IMR-90 (cell line): ENCODE results near the gene HRC. TPM values are rescaled to one million over a fixed set of nuclear protein-coding genes. Genes with fewer than 3 reads are reported as not detected.

Experiments
- ATAC-seq: fragments of 200-7000 bp; cut with Tn5 transposase; 2 replicates; pipeline ENCODE4 v1.9.1; 2020; ENCODE audit warnings: low read depth, mild to moderate bottlenecking, moderate library complexity
- BruUV-seq: library from RNA; stranded (reverse); fragments of 400-500 nt; replicated peaks from 2 replicates; lab custom pipeline; 2021; lab: Mats Ljungman, UMichigan
- CTCF ChIA-PET: fragments of 300-600 bp; formaldehyde crosslinking; extraction: SDS; loops from one replicate; lab custom pipeline; 2021; ENCODE audit warnings: antibody characterized with exemption; lab: Yijun Ruan, JAX
- POLR2A ChIA-PET: fragments of 300-600 bp; sonication (Branson Sonifier 250); formaldehyde crosslinking; loops from one replicate; lab custom pipeline; 2022; ENCODE audit warnings: antibody characterized with exemption; ENCODE audit not compliant: unreplicated experiment; lab: Charles Lee
- DNase-seq: peaks from one replicate; pipeline ENCODE4 v3.0.0; 2013
- H2AFZ ChIP-seq: replicated peaks from 2 replicates; pipeline ENCODE3; 2013; ENCODE audit warnings: low read length, mild to moderate bottlenecking; ENCODE audit not compliant: poor library complexity
- H2AK5ac ChIP-seq: 2 replicates; pipeline ENCODE4 v1.6.1; 2013; ENCODE audit warnings: low read depth, low read length, inconsistent platforms
- H2AK9ac ChIP-seq: replicated peaks from 2 replicates; pipeline ENCODE3; 2013; ENCODE audit warnings: mild to moderate bottlenecking, low read depth, low read length, moderate library complexity; ENCODE audit not compliant: poor library complexity
- H2BK120ac ChIP-seq: 2 replicates; pipeline ENCODE4 v1.6.1; 2013; ENCODE audit warnings: low read depth, low read length, inconsistent platforms
- H2BK15ac ChIP-seq: 3 replicates; pipeline ENCODE4 v1.6.1; 2013; ENCODE audit warnings: low read depth, low read length, inconsistent platforms
- H2BK20ac ChIP-seq: 2 replicates; pipeline ENCODE4 v1.6.1; 2013; ENCODE audit warnings: low read depth, mild to moderate bottlenecking, inconsistent platforms, low read length, moderate library complexity
- H2BK5ac ChIP-seq: 2 replicates; pipeline ENCODE4 v1.6.1; 2013; ENCODE audit warnings: mild to moderate bottlenecking, low read depth, low read length, inconsistent platforms; ENCODE audit not compliant: poor library complexity, severe bottlenecking
- H3K14ac ChIP-seq: replicated peaks from 2 replicates; pipeline ENCODE4 v1.6.1; 2013; ENCODE audit warnings: low read depth, low read length, inconsistent platforms
- H3K18ac ChIP-seq: 2 replicates; pipeline ENCODE4 v1.6.1; 2013; ENCODE audit warnings: low read depth, low read length, control low read depth
- H3K23ac ChIP-seq: 2 replicates; pipeline ENCODE4 v1.6.1; 2013; ENCODE audit warnings: low read depth, low read length, inconsistent platforms
- H3K27ac ChIP-seq: 2 replicates; pipeline ENCODE4 v1.5.1; 2013; ENCODE audit warnings: mild to moderate bottlenecking, control low read depth, low read length; ENCODE audit not compliant: insufficient read depth
- H3K27me3 ChIP-seq: 2 replicates; pipeline ENCODE4 v1.6.1; 2013; ENCODE audit warnings: low read length; ENCODE audit not compliant: control insufficient read depth, insufficient read depth
- H3K36me3 ChIP-seq: 2 replicates; pipeline ENCODE4 v1.6.1; 2013; ENCODE audit warnings: low read length, mixed read lengths; ENCODE audit not compliant: control insufficient read depth, insufficient read depth
- H3K4ac ChIP-seq: 2 replicates; pipeline ENCODE4 v1.6.1; 2013; ENCODE audit warnings: low read depth, low read length, inconsistent platforms
- H3K4me1 ChIP-seq: 2 replicates; pipeline ENCODE4 v1.6.1; 2013; ENCODE audit warnings: low read length, mixed read lengths; ENCODE audit not compliant: control insufficient read depth, insufficient read depth
- H3K4me2 ChIP-seq: 2 replicates; pipeline ENCODE4 v1.6.1; 2013; ENCODE audit warnings: low read depth, mild to moderate bottlenecking, control low read depth, low read length, moderate library complexity
- H3K4me3 ChIP-seq: 2 replicates; pipeline ENCODE4 v1.5.1; 2013; ENCODE audit warnings: low read depth, mild to moderate bottlenecking, control low read depth, low read length, moderate library complexity; ENCODE audit not compliant: insufficient read depth
- H3K56ac ChIP-seq: 2 replicates; pipeline ENCODE4 v1.6.1; 2013; ENCODE audit warnings: low read length, inconsistent platforms; ENCODE audit not compliant: insufficient read depth; ENCODE audit errors: extremely low read depth
- H3K79me1 ChIP-seq, 2 experiments: 2 replicates each; pipeline ENCODE4 v1.6.1; 2013; ENCODE audit warnings: low read length in 2 of 2, inconsistent platforms in 1 of 2, low read depth in 1 of 2
- H3K9ac ChIP-seq: 2 replicates; pipeline ENCODE4 v1.6.1; 2013; ENCODE audit warnings: low read depth, low read length, control low read depth
- H3K9me1 ChIP-seq: 2 replicates; pipeline ENCODE4 v1.6.1; 2013; ENCODE audit warnings: low read length, inconsistent platforms; ENCODE audit not compliant: insufficient read depth
- H3K9me3 ChIP-seq: 2 replicates; pipeline ENCODE4 v1.6.1; 2013; ENCODE audit warnings: low read length; ENCODE audit not compliant: control insufficient read depth, insufficient read depth
- H4K20me1 ChIP-seq: 2 replicates; pipeline ENCODE4 v1.6.1; 2013; ENCODE audit warnings: low read length, inconsistent platforms; ENCODE audit not compliant: insufficient read depth
- H4K5ac ChIP-seq: 2 replicates; pipeline ENCODE4 v1.6.1; 2013; ENCODE audit warnings: mild to moderate bottlenecking, low read depth, low read length, control low read depth
- H4K8ac ChIP-seq, 2 experiments: 2 replicates each; pipeline ENCODE4 v1.6.1; 2013; ENCODE audit warnings: low read depth in 2 of 2, low read length in 2 of 2, control low read depth in 1 of 2, inconsistent platforms in 1 of 2
- H4K91ac ChIP-seq: 2 replicates; pipeline ENCODE4 v1.6.1; 2013; ENCODE audit warnings: low read depth, low read length, inconsistent platforms; ENCODE audit not compliant: insufficient read depth
- BHLHE40 ChIP-seq: fragments of 150-350 bp; IDR thresholded peaks from 2 replicates; pipeline ENCODE4 v1.6.1; 2016; ENCODE audit warnings: mild to moderate bottlenecking, low read depth, low read length
- CEBPB ChIP-seq: IDR thresholded peaks from 2 replicates; pipeline ENCODE4 v1.6.1; 2012; ENCODE audit warnings: low read depth, low read length, improper control_type of control experiment
- CHD1 ChIP-seq: IDR thresholded peaks from 2 replicates; pipeline ENCODE4 v1.6.1; 2012; ENCODE audit warnings: low read depth, low read length, improper control_type of control experiment
- MXI1 ChIP-seq: IDR thresholded peaks from 2 replicates; pipeline ENCODE4 v1.6.1; 2012; ENCODE audit warnings: low read depth, mild to moderate bottlenecking, low read length, moderate library complexity, borderline replicate concordance
- NFE2L2 ChIP-seq: fragments of 150-350 bp; IDR thresholded peaks from 2 replicates; pipeline ENCODE4 v1.6.1; 2016; ENCODE audit warnings: low read depth, mild to moderate bottlenecking, low read length
- RAD21 ChIP-seq: IDR thresholded peaks from 2 replicates; pipeline ENCODE4 v1.6.1; 2012; ENCODE audit warnings: low read length, improper control_type of control experiment
- RCOR1 ChIP-seq: IDR thresholded peaks from 2 replicates; pipeline ENCODE4 v1.6.1; 2012; ENCODE audit warnings: mild to moderate bottlenecking, low read length, improper control_type of control experiment; ENCODE audit not compliant: insufficient replicate concordance
- RFX5 ChIP-seq: IDR thresholded peaks from 2 replicates; pipeline ENCODE4 v1.8.0; 2012; ENCODE audit warnings: low read depth, mild to moderate bottlenecking, low read length, moderate library complexity
- SMC3 ChIP-seq: fragments of 150-350 bp; IDR thresholded peaks from 2 replicates; pipeline ENCODE4 v1.6.1; 2016; ENCODE audit warnings: low read depth, mild to moderate bottlenecking, antibody characterized with exemption, low read length, moderate library complexity
- WGBS, 2 experiments: methylation state at CpG; one replicate each; pipeline versions ENCODE4 v1.1.5 to v1.1.7; 2013; ENCODE audit warnings: missing lambda C conversion rate in 2 of 2; ENCODE audit not compliant: insufficient read length in 1 of 2; ENCODE audit errors: extremely low coverage in 2 of 2; 5-methylcytosine and 5-hydroxymethylcytosine counted together
- dilution Hi-C: fragments of 300-500 bp; cut with HindIII; formaldehyde crosslinking; loops from one replicate; pipeline ENCODE4 v1.14.3; 2018; ENCODE audit warnings: low sequenced_read_pairs; ENCODE audit not compliant: unreplicated experiment
- in situ Hi-C: fragments of 300-500 bp; cut with MboI; formaldehyde crosslinking; loops from 3 replicates; pipeline ENCODE4 v1.14.3; 2019; ENCODE audit warnings: low sequenced_read_pairs, inconsistent platforms, mixed read lengths
- intact Hi-C: fragments of 100-400 bp; cut with micrococcal nuclease; formaldehyde crosslinking; loops from 2 replicates; pipeline ENCODE4 v1.10.0; 2022
- polyA plus RNA-seq, 3 experiments: library from polyadenylated mRNA; depleted of rRNA; stranded (reverse); fragments of >200 nt; gene quantifications; 2 replicates each; pipeline ENCODE4 v1.2.3, GENCODE V29; 2012; ENCODE audit warnings: low replicate concordance in 1 of 3
- total RNA-seq: library from RNA; depleted of rRNA; stranded (reverse); fragments of >200 nt; gene quantifications from 2 replicates; pipeline ENCODE4 v1.2.3, GENCODE V29; 2012
- TF ChIP-seq, protein P1 (sequence below): conservative IDR thresholded peaks from 2 replicates; pipeline ENCODE4 v1.5.1; 2012; ENCODE audit warnings: mild to moderate bottlenecking, low read depth, low read length, improper control_type of control experiment
- TF ChIP-seq, protein P2 (sequence below): fragments of 150-350 bp; IDR thresholded peaks from 2 replicates; pipeline ENCODE4 v1.6.1; 2017; ENCODE audit warnings: mild to moderate bottlenecking, antibody characterized with exemption, low read length, low read depth

The HRC gene
- total and polyA plus RNA-seq, 2 of the 4 experiments (the other 2 are of a cell fraction), result 0.03 TPM; not detected in 1

DNA sequence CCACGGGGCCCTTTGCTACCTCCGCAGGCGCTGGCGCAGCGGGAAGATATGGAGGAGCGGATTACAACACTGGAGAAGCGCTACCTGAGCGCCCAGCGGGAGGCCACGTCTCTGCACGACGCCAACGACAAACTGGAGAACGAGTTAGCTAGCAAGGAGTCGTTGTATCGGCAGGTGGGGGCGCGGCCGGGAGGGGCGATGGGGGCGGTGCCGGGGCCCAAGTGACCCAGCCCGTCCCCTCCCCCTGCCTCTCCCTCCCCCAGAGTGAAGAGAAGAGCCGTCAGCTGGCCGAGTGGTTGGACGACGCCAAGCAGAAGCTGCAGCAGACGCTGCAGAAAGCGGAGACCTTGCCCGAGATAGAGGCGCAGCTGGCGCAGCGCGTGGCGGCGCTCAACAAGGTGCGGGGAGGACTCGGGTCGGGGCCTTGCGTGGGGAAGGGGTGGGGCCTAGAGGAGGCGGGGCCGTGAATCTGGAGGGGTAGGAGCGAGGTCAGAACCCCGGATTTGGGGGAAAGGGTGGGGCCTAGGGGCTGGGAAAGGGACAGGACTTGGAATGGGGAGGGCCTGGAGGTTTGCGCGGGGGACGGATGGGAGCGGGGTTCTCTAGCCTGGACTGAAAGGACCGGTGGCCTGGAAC lies 22.1 kb downstream of the HRC start:
- H2AFZ ChIP-seq, result peak overlapping the region; percentile 59
- no peaks in the 10 kb centered on the region for H3K9me3 ChIP-seq
- H3K27me3 ChIP-seq, result no peaks in the 10 kb centered on the region
- H2BK20ac ChIP-seq, result no peak overlapping the region
- H3K23ac ChIP-seq, result no peak overlapping the region
- no peaks in the 10 kb centered on the region for H3K36me3 ChIP-seq
- ATAC-seq (peak; percentile 2), DNase-seq (no peak)
- no peak for TF ChIP-seq RAD21
- no peak for TF ChIP-seq NFE2L2
- TF ChIP-seq SMC3, result no peak
- TF ChIP-seq, protein P1, sequence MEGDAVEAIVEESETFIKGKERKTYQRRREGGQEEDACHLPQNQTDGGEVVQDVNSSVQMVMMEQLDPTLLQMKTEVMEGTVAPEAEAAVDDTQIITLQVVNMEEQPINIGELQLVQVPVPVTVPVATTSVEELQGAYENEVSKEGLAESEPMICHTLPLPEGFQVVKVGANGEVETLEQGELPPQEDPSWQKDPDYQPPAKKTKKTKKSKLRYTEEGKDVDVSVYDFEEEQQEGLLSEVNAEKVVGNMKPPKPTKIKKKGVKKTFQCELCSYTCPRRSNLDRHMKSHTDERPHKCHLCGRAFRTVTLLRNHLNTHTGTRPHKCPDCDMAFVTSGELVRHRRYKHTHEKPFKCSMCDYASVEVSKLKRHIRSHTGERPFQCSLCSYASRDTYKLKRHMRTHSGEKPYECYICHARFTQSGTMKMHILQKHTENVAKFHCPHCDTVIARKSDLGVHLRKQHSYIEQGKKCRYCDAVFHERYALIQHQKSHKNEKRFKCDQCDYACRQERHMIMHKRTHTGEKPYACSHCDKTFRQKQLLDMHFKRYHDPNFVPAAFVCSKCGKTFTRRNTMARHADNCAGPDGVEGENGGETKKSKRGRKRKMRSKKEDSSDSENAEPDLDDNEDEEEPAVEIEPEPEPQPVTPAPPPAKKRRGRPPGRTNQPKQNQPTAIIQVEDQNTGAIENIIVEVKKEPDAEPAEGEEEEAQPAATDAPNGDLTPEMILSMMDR, result no peak
- TF ChIP-seq CHD1, result no peak
- no peak for TF ChIP-seq CEBPB
- no peak for TF ChIP-seq RCOR1
- TF ChIP-seq BHLHE40, result no peak
- TF ChIP-seq, protein P2, sequence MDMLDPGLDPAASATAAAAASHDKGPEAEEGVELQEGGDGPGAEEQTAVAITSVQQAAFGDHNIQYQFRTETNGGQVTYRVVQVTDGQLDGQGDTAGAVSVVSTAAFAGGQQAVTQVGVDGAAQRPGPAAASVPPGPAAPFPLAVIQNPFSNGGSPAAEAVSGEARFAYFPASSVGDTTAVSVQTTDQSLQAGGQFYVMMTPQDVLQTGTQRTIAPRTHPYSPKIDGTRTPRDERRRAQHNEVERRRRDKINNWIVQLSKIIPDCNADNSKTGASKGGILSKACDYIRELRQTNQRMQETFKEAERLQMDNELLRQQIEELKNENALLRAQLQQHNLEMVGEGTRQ, result no peak
- TF ChIP-seq RFX5, result no peak
- no peak for TF ChIP-seq MXI1
- H2BK5ac ChIP-seq, result no peak overlapping the region
- H3K4me2 ChIP-seq, result peak overlapping the region; percentile 37; the same call in 1 of the 2 replicates
- in situ Hi-C loops, result no loop called here
- H4K8ac ChIP-seq, result no peak overlapping the region
- H3K79me1 ChIP-seq, result no peaks in the 10 kb centered on the region
- intact Hi-C loops, result no loop called here
- peaks cover 4% of the 10 kb centered on the region for H3K4me1 ChIP-seq
- no peaks in the 10 kb centered on the region; the same call in 1 of the 2 replicates for H4K20me1 ChIP-seq
- no peak overlapping the region for H3K14ac ChIP-seq
- POLR2A ChIA-PET, result no interaction called here
- H3K56ac ChIP-seq, result no peak overlapping the region
- H2AK5ac ChIP-seq, result no peak overlapping the region
- H2BK120ac ChIP-seq, result no peak overlapping the region
- no peak overlapping the region for H3K18ac ChIP-seq
- dilution Hi-C loops, result no loop called here
- H2BK15ac ChIP-seq, result no peak overlapping the region
- H3K9me1 ChIP-seq, result peaks cover 13% of the 10 kb centered on the region; the same call in 1 of the 2 replicates
- no peak overlapping the region for H3K9ac ChIP-seq
- no peak overlapping the region for H4K91ac ChIP-seq
- H2AK9ac ChIP-seq, result no peak overlapping the region
- CTCF ChIA-PET, result interaction anchor here (1.0 kb wide), 1 partner anchor 35 kb away, joined by 3 read pairs; no protein-coding TSS in a partner anchor
- WGBS, 2 experiments, result 11% methylated on average over 19 of the region's 49 CpGs; no CpG with 5 or more reads in 1 of the 2 experiments
- no TSS peak for BruUV-seq
- no peak overlapping the region for H4K5ac ChIP-seq
- no peak overlapping the region for H3K4ac ChIP-seq
- no peak overlapping the region for H3K27ac ChIP-seq
- H3K4me3 ChIP-seq, result no peak overlapping the region
